HepG2 (cell line): ENCODE results near the gene EXOSC7.

Source experiments
- ATF3 ChIP-seq: sonication (generic); formaldehyde crosslinking; IDR thresholded peaks from 2 replicates; pipeline ENCODE4 v1.4.0; 2020; ENCODE audit warnings: missing genetic modification reagents
- FIP1L1 ChIP-seq: fragments of 200-400 bp; formaldehyde crosslinking; IDR thresholded peaks from 2 replicates; pipeline ENCODE4 v1.6.1; 2018; ENCODE audit warnings: low read depth, mild to moderate bottlenecking, low read length, moderate library complexity, borderline replicate concordance; ENCODE audit not compliant: insufficient read depth
- KDM5A ChIP-seq: fragments of 200-600 bp; sonication (generic); IDR thresholded peaks from 2 replicates; pipeline ENCODE4 v1.7.0; 2018; ENCODE audit warnings: antibody characterized with exemption, mild to moderate bottlenecking, low read length, borderline replicate concordance
- MBD4 ChIP-seq: IDR thresholded peaks from 2 replicates; pipeline ENCODE4 v1.6.1; 2012; ENCODE audit warnings: low read length, inconsistent platforms, borderline replicate concordance
- MXD4 ChIP-seq: IDR thresholded peaks from 2 replicates; pipeline ENCODE4 v1.6.1; 2016; ENCODE audit warnings: mild to moderate bottlenecking, missing biosample characterization, missing genetic modification reagents
- PRDM10 ChIP-seq: sonication (generic); formaldehyde crosslinking; IDR thresholded peaks from 2 replicates; pipeline ENCODE4 v1.4.0; 2020; ENCODE audit warnings: low read depth, missing genetic modification reagents
- RBFOX2 ChIP-seq: fragments of 200-400 bp; formaldehyde crosslinking; IDR thresholded peaks from 2 replicates; pipeline ENCODE4 v1.6.1; 2017; ENCODE audit warnings: low read depth, mild to moderate bottlenecking, low read length
- SAFB2 ChIP-seq: sonication (generic); formaldehyde crosslinking; IDR thresholded peaks from 2 replicates; pipeline ENCODE4 v1.5.1; 2020; ENCODE audit warnings: missing genetic modification reagents, low read depth, mild to moderate bottlenecking, borderline replicate concordance
- TEF ChIP-seq: sonication (generic); formaldehyde crosslinking; IDR thresholded peaks from 2 replicates; pipeline ENCODE4 v1.5.0; 2020; ENCODE audit warnings: missing genetic modification reagents
- ZNF335 ChIP-seq: sonication (generic); formaldehyde crosslinking; IDR thresholded peaks from 2 replicates; pipeline ENCODE4 v1.4.0; 2020; ENCODE audit warnings: missing genetic modification reagents
- ZNF362 ChIP-seq: sonication (generic); formaldehyde crosslinking; IDR thresholded peaks from 2 replicates; pipeline ENCODE4 v1.4.0; 2020; ENCODE audit warnings: missing genetic modification reagents, mild to moderate bottlenecking, borderline replicate concordance
- ZNF556 ChIP-seq: sonication (generic); formaldehyde crosslinking; IDR thresholded peaks from 2 replicates; pipeline ENCODE4 v1.4.0; 2020; ENCODE audit warnings: mild to moderate bottlenecking, missing genetic modification reagents, borderline replicate concordance

- no peak for TF ChIP-seq MBD4
- TF ChIP-seq TEF (CRISPR knock-in tag): no peak
- no peak for TF ChIP-seq RBFOX2
- no peak for TF ChIP-seq SAFB2 (CRISPR knock-in tag)
- no peak for TF ChIP-seq PRDM10 (CRISPR knock-in tag)
- TF ChIP-seq MXD4 (CRISPR knock-in tag): no peak
- no peak for TF ChIP-seq ATF3 (CRISPR knock-in tag)
- no peak for TF ChIP-seq FIP1L1
- no peak for TF ChIP-seq ZNF556 (CRISPR knock-in tag)
- TF ChIP-seq ZNF362 (CRISPR knock-in tag): no peak
- no peak for TF ChIP-seq KDM5A
- TF ChIP-seq ZNF335 (CRISPR knock-in tag): no peak
Measured at GRCh38 chr3:45007091-45007490, 31.0 kb downstream of the EXOSC7 start.
